LNCaP clone FGC (cell line): ENCODE measurements around the gene PRR14L.

ENCODE experiments used
- DNase-seq: peaks from one replicate; pipeline ENCODE4 v3.0.0-alpha.2; 2011; ENCODE audit warnings: low read depth
- H3K4me3 ChIP-seq: 2 replicates; pipeline ENCODE4 v1.5.1; 2011; ENCODE audit warnings: mild to moderate bottlenecking, low read depth, low read length, control low read depth
- CTCF ChIP-seq: IDR thresholded peaks from 2 replicates; pipeline ENCODE4 v1.5.1; 2012; ENCODE audit warnings: mild to moderate bottlenecking; ENCODE audit not compliant: control insufficient read depth, insufficient read depth; ENCODE audit errors: extremely low read depth

Gene PRR14L

GRCh38 chr22:31635638-31636306, 114.2 kb downstream of the PRR14L start:
- DNase-seq = peak; percentile 79
- H3K4me3 ChIP-seq = no peak overlapping the region
- no peak for TF ChIP-seq CTCF

GRCh38 chr22:31631436-31631835, 118.5 kb downstream of the PRR14L start:
- TF ChIP-seq CTCF = no peak
- no peak overlapping the region for H3K4me3 ChIP-seq
- no peak for DNase-seq
